Measurements from ENCODE around the gene NRG3. TPM values are rescaled to one million over a fixed set of nuclear protein-coding genes. Genes with fewer than 3 reads are reported as not detected.

NRG3 gene
- total and polyA plus RNA-seq, 12 donors = 0.03 to 0.73 (median 0.13) TPM; not detected in 5

DNA sequence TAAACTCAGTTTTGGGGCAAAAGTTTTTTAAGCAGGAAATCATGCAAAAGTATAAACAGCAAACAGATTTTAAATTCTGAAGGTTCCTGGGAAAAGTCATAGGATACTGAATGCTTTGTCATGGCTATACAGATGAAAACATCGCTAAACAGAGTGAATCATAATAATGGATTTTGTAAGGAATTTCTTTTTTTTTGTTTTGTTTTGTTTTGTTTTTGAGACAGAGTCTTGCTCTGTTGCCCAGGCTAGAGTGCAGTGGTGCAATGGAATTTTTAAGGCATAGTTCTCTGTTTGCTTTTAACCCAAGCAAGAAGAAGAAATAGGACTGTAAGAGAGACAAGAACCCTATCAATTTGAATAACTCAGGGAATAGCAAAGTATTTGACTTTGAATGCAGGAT, 285.3 kb downstream of the NRG3 start:
- intact Hi-C loops (cut with DNase I) = no loop called here
- Histone ChIP-seq H3K27me3 (no peaks in the 10 kb centered on the region), H3K4me3 (no peak overlapping the region), H3K36me3 (no peaks in the 10 kb centered on the region), H3K4me1 (no peaks in the 10 kb centered on the region), H3K9me3 (no peaks in the 10 kb centered on the region), H3K27ac (no peak overlapping the region)
- DNase-seq = no peak
- no peak for ATAC-seq
- TF ChIP-seq, protein P1, sequence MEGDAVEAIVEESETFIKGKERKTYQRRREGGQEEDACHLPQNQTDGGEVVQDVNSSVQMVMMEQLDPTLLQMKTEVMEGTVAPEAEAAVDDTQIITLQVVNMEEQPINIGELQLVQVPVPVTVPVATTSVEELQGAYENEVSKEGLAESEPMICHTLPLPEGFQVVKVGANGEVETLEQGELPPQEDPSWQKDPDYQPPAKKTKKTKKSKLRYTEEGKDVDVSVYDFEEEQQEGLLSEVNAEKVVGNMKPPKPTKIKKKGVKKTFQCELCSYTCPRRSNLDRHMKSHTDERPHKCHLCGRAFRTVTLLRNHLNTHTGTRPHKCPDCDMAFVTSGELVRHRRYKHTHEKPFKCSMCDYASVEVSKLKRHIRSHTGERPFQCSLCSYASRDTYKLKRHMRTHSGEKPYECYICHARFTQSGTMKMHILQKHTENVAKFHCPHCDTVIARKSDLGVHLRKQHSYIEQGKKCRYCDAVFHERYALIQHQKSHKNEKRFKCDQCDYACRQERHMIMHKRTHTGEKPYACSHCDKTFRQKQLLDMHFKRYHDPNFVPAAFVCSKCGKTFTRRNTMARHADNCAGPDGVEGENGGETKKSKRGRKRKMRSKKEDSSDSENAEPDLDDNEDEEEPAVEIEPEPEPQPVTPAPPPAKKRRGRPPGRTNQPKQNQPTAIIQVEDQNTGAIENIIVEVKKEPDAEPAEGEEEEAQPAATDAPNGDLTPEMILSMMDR (IDR thresholded peaks at IDR 0.05) = no peak
- 96 to 97% methylated on average over 1 of the region's 1 CpG for WGBS, 2 donors

DNA sequence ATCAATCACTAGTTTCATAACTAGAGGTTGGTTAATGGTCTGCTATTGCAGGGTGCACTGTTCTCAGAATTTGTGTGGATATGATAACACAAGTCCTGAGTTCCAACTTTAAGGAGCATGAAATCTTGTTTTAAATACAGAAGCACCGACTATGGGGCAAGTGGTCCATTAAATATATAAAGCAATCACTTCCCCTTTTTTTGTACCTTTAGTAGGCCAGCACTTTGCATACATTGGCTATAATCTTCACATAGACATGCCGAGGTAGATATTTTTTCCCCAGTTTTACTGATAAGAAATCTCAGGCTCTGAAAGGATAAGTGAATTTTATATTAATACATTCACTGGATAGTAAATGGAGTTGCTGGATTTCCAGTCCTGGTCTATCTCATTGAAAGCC, 286.3 kb downstream of the NRG3 start:
- DNase-seq = no peak
- Histone ChIP-seq H3K4me1 (no peaks in the 10 kb centered on the region), H3K27me3 (no peaks in the 10 kb centered on the region), H3K27ac (no peak overlapping the region), H3K9me3 (no peaks in the 10 kb centered on the region), H3K36me3 (no peaks in the 10 kb centered on the region), H3K4me3 (no peak overlapping the region)
- intact Hi-C loops (cut with DNase I) = no loop called here
- TF ChIP-seq, protein P1 (IDR thresholded peaks at IDR 0.05) = no peak
- ATAC-seq = no peak
- WGBS, 2 donors = 55 to 58% methylated on average over 2 of the region's 2 CpGs

DNA sequence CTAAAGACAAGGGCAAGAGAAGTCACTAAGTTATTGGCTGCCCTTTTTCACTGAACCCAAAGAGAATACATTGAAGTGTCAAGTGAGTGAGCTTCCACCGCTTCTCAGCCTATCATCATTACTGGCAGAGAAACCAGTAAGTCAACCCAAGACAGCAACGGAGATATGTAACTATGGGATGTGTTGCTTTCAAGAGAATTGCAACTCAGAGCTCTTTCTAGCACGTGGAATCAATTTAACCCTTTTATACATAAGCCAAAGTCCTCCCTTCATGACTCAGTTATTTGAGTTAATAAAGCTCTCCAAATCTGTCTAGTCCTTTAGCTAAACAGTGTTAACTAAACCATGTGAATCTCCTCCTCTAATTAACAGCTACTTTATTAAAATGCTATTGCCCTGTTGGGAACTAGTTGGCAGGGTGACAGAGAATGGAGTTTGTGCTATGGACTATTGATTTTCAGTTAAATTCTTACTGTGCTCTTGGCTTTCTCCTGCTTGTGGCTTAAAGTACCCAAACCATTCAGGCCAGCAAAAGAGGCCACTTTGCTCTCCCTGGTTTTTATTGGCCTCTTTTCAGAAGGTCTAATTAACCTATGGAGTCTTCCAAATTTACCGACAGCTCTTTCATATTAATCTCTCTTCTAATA, 287.7 kb downstream of the NRG3 start:
- 56 to 61% methylated on average over 4 of the region's 4 CpGs for whole genome bisulfite sequencing, 2 donors
- TF ChIP-seq, protein P1 (IDR thresholded peaks at IDR 0.05) = no peak
- no peaks in the 10 kb centered on the region for H3K9me3 ChIP-seq

DNA sequence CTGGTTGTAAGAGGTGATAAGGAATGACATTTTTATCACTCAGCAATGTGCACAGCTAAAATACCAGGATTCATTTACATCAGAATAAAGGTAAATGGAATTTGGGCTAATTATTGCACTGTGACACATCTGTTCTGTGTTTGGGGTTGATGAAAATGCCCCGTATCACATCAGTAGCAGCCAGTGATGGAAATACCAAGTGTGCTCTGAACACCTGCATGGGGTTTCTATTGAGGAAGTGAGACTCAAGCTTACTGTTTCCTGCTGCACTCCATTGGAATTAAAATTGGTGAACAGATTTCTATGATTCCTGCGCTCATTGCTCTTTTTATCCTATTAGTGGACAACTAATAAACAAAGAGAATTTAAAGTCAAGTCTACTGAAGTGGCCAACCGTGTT, 296.9 kb downstream of the NRG3 start:
- DNase-seq (no peak), ATAC-seq (no peak)
- no peaks in the 10 kb centered on the region for H3K4me1 ChIP-seq
- H3K27ac ChIP-seq = no peak overlapping the region
- no peaks in the 10 kb centered on the region for H3K27me3 ChIP-seq
- no peak overlapping the region for H3K4me3 ChIP-seq
- peaks cover 0 to 7% (median 0%) of the 10 kb centered on the region in 11 donors for H3K9me3 ChIP-seq
- TF ChIP-seq, protein P1 (IDR thresholded peaks at IDR 0.05) = no peak
- WGBS, 2 donors = 83 to 89% methylated on average over 3 of the region's 3 CpGs
- H3K36me3 ChIP-seq = no peaks in the 10 kb centered on the region
- intact Hi-C loops (cut with DNase I) = no loop called here

More for the DNA sequence above, 287.7 kb downstream of the NRG3 start:
- Histone ChIP-seq H3K4me1 (no peaks in the 10 kb centered on the region), H3K36me3 (no peaks in the 10 kb centered on the region), H3K27ac (no peak overlapping the region), H3K27me3 (no peaks in the 10 kb centered on the region), H3K4me3 (no peak overlapping the region)
- no peak for DNase-seq
- ATAC-seq = no peak
- intact Hi-C loops (cut with DNase I) = no loop called here

Data from heart right ventricle (tissue), 16 donors.